ENCODE data around the gene RASL10B.

RASL10B gene

DNA sequence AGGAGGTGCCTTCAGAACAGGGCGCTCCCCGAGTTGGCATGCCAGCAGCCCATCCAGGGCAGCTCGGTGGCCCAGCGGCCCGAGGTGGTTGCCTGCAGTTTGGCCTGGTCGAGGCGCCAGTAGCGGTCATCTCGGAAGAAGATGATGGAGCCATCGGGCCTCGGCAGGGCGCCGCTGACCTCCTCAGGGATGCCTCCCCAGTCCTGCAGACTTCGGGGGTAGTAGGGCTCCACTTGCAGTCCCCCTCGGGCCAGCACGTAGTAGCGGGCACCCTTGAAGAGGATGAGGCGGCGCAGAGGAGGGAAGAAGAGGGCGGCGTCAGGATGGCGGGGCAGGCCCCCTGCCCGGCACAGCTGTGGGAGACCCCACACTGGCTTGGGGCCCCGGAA lies 35.0 kb downstream of the RASL10B start:
- DNase-seq = no peak

DNA sequence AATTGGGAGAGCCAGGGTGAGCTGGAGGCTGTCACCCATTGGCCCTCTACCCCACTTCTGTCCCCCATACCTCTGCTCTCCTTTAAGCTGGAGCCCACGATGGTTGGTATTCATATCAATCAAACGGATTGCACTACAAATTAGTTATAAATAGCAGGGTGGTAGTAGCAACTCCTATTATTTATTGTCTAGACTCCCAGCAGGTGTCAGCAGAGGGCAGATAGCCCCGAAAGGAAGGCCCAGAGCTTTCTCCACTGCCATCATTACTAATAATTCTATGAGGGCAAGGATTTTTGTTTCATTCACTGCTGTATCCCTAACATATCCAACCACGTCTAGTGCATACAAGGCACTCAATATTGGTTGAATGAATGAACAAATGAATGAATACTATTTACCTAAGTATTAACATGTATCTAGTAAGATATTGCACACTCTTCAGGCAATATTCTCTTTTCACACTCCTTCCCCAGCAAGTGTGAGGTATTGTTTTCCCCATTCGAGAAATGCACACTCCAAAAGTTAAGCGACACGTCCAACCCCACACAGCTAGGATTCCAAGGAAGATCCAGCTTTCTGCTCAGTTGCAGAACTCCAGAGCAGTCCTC lies 35.6 kb downstream of the RASL10B start:
- no peak for DNase-seq

DNA sequence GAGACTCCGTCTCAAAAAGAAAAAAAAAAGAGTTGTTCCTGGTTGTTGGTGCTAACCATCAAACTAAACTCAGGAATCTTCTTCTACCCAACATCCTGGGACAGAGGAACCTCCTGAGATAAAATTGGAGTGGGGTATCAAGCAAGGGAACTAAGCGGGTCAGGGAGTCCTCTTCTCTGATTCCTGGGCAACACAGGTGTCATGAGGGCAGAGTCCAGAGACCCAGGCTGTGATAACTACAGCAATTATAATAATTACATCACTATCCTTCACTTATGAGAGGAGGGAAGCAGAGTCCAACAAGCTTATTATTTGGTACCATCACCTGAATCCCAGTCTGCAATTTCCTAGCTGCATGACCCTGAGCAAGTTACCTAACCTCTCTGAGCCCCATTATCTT lies 37.4 kb downstream of the RASL10B start:
- no peak for DNase-seq

DNA sequence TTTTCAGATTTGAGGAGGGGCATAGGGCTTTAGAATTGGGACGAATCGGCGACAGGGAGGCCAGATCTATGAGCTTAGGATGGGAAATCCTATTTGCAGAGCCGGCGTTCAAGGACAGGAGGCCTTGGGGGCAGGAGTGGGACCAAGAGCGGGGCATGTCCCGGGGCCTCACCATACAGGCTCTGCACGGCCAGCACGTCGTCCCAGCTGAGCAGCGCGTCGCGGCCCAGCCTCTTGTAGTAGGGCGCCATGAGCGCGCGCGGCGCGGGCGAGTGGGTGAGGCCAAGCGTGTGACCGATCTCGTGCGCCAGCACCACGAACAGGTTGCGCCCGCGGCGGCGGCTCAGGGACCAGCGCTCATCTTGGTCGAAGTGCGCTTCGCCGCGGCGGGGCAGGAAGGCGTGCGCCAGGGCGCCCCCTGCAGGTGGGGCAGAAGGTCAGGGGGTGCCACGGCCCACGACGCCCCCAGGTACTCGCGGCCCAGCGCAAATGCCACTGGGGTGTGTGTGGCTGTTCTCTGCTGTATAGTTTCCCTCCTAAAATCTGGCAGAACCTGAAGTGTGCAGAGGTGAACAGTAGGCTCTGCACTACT lies 38.6 kb downstream of the RASL10B start:
- no peak for DNase-seq

DNA sequence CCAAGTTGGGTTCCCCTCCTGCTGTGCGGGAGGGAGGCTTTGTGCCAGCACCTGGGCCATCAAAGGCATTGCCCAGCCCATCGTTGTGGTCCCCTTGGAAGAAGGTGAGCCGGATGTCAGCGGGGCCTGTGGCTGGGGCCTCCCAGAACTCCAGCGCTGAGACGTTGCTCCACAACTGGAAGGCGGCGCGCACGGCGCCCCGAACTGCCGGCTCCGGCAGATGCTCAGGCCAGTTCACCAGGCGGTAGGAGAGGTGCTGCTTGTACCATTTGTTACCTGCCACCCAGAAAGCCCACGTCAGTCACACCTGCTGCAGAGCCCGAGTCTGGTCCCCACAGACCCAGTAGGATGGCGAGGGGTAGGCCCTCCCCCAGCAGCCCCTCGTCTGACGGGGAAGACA lies 41.7 kb downstream of the RASL10B start:
- DNase-seq = no peak

DNA sequence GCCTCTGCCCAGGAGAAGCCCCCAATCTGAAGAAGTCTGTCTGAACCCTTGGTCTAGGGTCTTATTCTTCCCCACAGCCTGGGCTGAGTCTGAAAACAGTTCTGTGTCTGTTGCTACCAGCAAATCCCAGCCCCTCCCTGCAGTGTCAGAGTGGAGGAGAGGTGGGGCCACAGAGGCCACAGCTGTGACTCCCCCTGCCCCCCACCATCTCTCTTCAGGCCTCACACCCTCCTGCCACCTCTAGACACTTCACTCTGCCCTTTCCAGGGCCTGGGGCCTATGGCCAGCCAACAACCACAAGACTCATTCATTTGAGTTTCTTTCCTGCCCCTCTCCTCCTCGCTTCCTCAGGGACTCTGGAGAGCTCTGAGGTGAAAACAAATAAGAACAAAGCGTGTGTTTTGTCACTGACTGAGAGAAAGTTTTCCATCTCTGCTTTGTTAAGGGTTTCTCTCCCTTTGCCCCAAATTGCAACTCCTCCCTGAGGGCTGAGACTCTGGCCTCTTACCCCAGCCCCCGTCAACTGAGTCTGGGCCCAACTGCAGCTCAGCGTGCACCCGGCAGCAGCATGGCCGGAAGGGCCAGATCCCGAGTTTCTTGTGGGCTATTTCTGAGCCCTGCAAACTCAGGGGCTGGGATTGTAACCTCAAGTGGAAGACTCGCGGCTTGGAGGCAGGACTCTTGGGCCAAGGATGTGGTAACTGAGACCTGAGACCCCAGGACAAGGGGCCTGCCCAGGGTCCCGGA lies 42.4 kb downstream of the RASL10B start:
- DNase-seq = no peak

DNA sequence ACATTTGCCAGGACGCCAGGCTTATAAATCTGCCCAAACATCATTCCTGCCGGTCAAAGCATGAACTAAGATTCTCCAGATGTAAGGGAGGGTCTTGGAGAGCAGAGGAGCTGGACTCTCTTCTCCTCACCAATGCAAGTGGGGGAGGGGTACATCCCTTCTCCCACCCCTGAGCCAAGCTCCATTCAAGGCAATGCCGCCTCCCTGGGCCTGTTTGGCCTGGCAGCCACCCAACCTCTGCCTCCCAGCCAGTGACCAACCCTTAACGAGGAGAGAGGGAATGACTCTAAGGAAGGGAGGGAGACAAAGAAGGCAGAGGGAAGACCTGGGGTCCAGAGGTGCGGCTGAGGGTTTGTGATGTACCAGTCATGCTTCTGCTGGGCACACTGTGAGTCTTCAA lies 43.1 kb downstream of the RASL10B start:
- DNase-seq = no peak

DNA sequence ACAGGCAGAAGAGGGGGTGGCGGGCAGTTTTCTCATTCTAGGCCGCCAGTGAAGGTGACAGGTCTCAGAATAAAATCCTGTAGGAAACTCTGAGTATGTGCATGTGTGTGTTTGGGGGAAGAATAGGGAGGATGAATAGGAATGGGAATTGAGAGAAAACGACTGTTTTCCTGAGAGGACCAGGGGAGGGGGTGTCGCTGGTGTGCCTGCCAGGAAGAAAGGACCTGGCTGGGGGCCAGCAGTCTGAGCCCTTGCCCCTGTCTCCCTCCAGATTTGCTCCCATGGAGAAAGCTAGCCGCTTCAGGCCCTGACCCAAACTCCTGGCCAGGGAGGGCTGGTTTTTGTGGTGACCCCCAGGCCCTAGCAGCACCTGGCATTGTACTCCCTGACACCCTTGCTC lies 43.6 kb downstream of the RASL10B start:
- DNase-seq = no peak

DNA sequence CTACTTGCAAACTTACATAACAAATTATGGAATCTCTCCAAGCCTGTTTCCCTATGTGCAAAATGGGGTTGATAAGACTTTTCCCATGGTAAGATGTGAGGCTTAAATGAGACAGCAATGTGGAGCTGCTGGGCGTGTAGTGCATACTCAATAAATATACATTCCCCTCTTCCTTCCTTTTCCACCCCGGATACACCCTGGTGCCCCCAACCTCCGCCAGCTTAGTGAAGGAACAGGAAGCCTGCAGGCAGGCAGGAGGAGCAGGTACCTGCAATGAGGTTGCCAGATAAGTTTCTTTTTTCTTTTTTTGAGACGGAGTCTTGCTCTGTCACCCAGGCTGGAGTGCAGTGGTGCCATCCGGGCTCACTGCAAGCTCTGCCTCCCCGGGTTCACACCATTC lies 44.1 kb downstream of the RASL10B start:
- DNase-seq = no peak

DNA sequence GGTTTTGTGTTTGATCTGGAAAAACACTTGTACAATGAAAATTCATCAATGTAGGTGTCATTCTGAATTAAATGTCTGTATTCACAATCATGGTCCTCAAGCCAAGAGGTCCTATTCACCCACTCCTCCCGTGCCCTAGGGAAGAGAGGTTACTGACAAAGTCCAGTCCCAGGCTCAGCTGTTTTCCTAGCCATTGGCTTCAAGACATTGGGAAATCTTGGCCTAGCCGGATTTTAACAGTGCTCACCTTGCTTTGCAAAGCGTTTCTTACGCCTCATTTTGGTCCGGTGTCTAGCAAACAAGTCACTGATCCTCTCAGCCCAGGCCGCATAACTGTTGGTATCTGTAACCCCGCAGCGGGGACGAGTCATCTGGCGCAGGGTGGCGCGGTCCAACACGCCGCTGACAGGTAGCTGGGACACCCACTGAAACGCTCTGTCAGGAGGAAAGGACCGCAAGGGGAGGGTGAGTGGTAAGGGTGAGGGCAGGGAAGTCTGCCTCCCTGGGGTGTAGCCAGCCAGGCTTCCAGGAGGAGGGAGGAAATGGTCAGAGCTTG lies 47.3 kb downstream of the RASL10B start:
- no peak for DNase-seq

DNA sequence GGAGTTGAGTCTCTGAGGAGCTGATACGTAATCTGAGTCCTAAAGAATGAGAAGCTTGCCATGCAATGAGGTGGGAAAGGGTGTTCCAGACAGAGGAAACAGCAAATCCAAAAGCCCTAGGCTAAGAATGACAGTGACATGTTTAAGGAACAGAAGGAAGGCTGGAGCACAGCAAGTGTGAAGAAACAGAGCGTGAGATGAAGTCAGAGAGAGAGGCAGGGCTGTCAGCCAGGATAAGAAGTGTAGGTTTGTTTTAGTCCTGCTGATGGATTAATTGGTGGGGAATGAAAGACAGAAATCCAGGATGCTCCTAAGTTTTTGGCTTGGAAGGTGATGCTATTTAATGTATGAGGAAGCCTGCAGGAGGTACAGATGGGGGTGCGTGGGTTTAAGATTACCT lies 49.5 kb downstream of the RASL10B start:
- DNase-seq = no peak

DNA sequence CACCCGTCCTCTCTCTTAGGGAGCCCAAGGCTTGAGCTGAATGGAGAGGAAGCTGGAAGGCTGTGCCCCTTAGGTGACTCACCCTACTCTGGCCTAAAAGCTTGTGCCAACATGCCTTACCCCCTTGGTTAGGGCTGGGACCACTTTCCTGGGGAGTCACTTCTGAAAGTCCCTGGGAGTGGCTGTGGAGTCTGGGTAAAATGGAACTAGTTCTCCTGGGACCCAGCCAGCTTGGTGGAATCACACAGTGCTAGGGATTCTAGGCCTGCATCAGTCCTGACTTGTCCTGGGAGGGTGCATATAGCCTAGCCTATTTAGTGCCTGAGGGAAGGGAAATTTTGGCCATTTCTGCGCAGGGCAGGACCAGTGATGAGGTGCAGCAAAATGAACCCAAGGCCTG lies 53.5 kb downstream of the RASL10B start:
- DNase-seq = no peak

DNA sequence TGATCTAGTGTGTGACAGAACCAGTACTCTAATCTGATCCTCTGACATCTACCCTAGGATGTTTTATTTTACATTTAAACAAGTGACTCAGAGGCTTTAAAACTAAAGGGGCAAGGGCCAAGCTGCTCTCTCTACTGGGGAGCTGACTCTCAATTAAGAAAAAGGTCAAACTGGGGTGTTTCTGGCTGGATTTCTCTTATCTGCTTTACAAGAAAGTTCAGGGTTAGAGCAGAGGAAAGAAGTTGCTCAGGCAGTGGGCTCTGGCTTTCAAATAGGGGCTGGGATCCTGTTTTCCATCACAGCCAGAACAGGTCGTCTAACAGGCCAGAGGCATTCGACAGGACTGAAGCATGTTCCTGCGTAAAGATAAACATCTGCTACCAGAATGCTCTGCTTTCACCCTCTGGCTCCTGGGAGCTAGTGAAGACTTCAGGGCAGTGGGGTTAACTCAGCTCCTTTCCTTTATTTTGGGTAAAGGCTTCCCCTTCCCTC lies 55.5 kb downstream of the RASL10B start:
- no peak for DNase-seq

DNA sequence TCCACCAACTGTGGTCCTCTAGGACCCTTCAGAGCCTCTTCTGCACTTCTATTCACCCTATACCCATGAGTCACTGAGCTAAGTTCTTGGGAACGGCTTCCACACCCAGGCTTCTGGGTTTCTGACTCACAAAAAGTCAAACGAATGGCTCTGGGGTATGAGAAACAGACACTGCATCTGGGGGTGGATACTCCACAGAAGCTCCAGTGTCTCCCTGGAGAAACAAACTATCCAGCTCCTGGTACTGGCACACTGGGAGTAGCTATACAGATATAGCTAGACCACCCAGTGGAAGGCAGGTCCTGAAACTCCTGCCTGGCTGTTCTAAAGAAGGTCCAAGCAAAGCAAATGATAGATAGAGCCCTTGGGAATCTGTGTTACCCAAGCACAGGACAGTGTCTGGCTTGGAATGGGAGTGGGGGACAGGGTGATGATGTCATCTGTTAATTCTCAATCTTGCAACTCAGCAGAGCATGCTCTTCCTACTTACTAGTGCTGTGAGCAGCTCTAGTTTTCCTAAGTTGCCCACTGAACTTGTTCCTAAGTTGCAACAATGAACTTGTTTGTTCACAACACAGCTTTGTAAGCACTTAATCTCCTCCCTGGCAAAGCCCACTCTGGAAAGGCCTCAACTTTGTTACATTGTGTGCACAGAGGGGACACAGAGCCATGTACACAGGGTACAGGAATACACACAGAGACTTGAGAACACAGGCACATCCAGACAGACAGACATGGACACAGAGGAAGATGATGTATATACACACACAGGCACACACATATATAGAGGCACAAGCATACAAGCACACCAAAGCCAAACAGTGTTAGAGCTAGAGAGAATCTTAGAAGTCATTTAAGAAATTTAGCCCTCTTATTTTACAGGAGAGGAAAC lies 57.3 kb downstream of the RASL10B start:
- DNase-seq = no peak

DNA sequence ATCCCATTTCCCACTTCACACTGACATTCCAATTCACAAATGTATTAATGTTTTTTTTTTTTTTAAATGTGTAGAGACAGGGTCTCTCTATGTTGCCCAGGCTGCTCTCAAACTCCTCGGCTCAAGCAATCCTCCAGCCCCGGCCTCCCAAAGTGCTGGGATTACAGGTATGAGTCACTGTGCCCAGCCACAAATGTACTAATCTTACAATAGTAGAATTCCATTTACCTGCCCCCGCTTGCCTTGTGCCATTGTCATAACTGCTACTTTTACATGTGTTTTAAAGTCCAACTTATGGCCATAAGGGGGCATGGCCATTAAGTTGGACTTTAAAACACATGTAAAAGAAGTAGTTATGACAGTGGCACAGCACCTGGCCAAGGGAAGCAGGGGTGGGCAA lies 59.4 kb downstream of the RASL10B start:
- DNase-seq = no peak

DNA sequence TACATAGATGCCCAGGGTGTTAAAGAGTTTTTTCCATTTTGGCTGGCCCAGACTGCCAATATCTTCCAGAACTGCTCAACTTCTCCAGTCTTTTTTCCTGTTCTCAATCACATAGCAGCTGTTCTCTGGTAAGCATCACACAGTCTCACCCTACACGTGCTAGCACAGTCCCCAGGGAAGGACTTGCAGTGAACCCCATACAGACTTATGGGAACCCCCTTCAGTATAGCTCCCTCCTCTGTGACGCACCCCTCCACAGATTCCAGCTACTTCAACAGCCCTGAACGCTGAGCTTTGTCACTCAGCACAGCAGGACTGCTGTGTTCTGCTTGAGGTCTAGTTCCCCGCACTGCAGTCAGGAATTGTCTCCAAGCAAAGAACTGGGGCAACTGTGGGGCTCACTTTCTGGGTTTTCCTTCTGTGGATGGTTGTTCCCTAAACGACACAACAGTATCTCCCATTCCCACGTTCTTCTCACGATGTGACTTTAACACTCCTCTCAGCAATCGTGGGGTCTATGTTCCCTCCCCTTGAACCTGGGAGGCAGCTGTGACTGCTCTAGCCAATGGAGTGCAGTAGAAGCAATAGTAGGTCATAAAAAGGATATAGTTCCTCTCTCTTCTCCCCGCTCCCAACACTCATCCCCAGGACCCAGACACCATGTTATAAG lies 60.4 kb downstream of the RASL10B start:
- no peak for DNase-seq

Measured in cortex of kidney (tissue), 1 donor.